Osteoblast (primary cell): Measurements from ENCODE around the gene DTX1. TPM values are rescaled to one million over a fixed set of nuclear protein-coding genes. Genes with fewer than 3 reads are reported as not detected.

Experiments used
- DNase-seq: peaks from one replicate; pipeline ENCODE4 v3.0.0; 2011; ENCODE audit warnings: low spot score, mixed read lengths; ENCODE audit not compliant: insufficient read length; ENCODE audit errors: missing footprints
- H2AFZ ChIP-seq: 2 replicates; pipeline ENCODE4 v1.6.0; 2011; ENCODE audit warnings: mild to moderate bottlenecking, low read length
- H3K27ac ChIP-seq: 2 replicates; pipeline ENCODE4 v1.5.1; 2011; ENCODE audit warnings: mild to moderate bottlenecking, low read depth, low read length, moderate library complexity
- H3K27me3 ChIP-seq: 2 replicates; pipeline ENCODE4 v1.6.0; 2012; ENCODE audit warnings: mild to moderate bottlenecking, control low read depth, inconsistent platforms, low read length, moderate library complexity; ENCODE audit not compliant: insufficient read depth
- H3K36me3 ChIP-seq: 2 replicates; pipeline ENCODE4 v1.5.1; 2011; ENCODE audit warnings: mild to moderate bottlenecking, low read length, control low read depth, moderate library complexity; ENCODE audit not compliant: insufficient read depth
- H3K4me1 ChIP-seq: 2 replicates; pipeline ENCODE4 v1.5.1; 2011; ENCODE audit warnings: mild to moderate bottlenecking, low read length, control low read depth, moderate library complexity; ENCODE audit not compliant: insufficient read depth
- H3K4me2 ChIP-seq: 2 replicates; pipeline ENCODE4 v1.6.0; 2011; ENCODE audit warnings: mild to moderate bottlenecking, low read length; ENCODE audit not compliant: insufficient read depth
- H3K4me3 ChIP-seq: fragments of 200-600 bp; sonication (generic); 3 replicates; pipeline ENCODE4 v1.5.1; 2012; ENCODE audit warnings: mild to moderate bottlenecking, low read length, inconsistent platforms; ENCODE audit not compliant: insufficient read depth
- H3K79me2 ChIP-seq: 2 replicates; pipeline ENCODE4 v1.6.0; 2012; ENCODE audit warnings: mild to moderate bottlenecking, low read length, control low read depth, inconsistent platforms; ENCODE audit not compliant: insufficient read depth
- H3K9me3 ChIP-seq: 2 replicates; pipeline ENCODE4 v1.5.1; 2011; ENCODE audit warnings: low read depth, low read length, control low read depth
- H4K20me1 ChIP-seq: 2 replicates; pipeline ENCODE4 v1.6.0; 2012; ENCODE audit warnings: mild to moderate bottlenecking, low read length, control low read depth; ENCODE audit not compliant: insufficient read depth
- CTCF ChIP-seq: IDR thresholded peaks from 2 replicates; pipeline ENCODE4 v1.5.1; 2011; ENCODE audit warnings: mild to moderate bottlenecking, low read depth, low read length, moderate library complexity; ENCODE audit errors: extremely low read depth
- total RNA-seq: library from RNA; depleted of rRNA; stranded (reverse); fragments of >200 nt; gene quantifications from 2 replicates; pipeline ENCODE4 v1.2.3, GENCODE V29; 2012

Gene DTX1
- total RNA-seq, 1 donor, result under 0.01 TPM

DNA sequence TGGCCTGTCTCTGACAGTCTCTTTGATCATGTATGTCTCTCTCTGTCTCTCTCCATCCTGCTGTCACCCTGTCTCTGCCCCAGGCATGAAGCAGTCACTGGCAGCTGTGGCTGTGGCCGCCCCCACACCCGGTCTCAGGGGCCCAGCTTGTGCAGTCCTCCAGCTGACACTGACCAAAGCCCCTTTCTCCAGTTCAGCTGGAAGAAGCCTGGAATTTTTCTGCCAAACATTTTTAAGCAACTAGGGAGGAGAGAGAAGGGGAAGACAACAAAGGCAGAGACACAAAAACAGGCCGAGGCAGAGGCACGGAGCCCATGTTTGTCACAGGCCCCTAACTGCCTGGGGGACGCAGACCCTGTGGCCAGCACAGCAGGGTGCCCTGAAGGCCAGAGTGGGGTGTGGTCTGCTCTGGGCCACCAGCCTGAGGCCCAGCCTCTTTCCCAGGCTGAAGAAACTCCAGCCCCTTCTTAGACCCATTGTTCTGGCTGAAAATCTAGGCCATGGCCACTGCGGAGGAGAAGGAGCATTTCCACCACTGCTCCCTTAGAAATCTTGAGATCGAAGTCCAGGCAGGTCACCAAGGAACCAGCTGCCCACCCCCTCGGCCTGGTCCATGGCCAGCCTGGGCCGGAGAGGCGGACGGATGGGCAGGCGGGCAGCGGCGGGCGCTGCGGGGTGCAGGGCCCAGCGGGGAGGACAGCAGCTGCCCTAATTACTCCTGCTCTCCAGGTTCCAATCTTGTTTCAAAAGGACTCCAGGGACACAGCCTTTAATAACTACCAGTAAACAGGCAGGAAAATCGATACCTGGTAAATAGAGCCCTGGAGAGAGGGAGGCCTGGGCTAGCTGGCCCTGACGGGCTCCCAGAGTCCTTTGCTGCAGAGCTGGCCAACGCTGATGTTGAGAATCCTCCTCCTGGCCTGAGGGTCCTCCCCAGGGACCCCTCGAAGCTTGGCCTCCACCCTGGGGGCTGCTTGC lies 14.9 kb downstream of the DTX1 start:
- Histone ChIP-seq H3K4me1 (no peaks in the 10 kb centered on the region), H3K4me3 (no peak overlapping the region), H4K20me1 (no peaks in the 10 kb centered on the region), H3K27ac (no peak overlapping the region), H3K36me3 (no peaks in the 10 kb centered on the region), H3K9me3 (no peaks in the 10 kb centered on the region), H3K4me2 (no peak overlapping the region), H3K27me3 (no peaks in the 10 kb centered on the region), H3K79me2 (no peaks in the 10 kb centered on the region), H2AFZ (no peak overlapping the region)
- no peak for DNase-seq
- TF ChIP-seq CTCF, result no peak

DNA sequence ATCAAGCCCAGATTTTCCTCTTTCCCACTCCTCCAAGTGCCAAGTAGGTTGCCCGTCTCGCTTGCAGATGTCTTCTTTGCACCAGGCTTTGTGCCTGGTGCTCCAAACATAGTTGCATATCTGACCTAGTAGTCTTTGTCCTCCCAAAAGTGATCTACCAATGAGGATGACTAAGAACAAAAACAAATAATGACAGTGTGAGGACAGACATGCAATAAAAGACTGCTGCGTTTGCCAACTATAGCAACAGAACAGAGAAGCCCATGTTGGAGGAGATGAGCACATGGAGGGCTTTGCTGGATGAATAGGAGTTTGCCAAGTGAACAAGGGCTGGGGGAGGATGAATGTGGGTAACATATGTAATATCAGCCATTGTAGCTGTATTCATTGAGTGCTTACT lies 15.6 kb downstream of the DTX1 start:
- no peak for DNase-seq
- Histone ChIP-seq H3K9me3 (no peaks in the 10 kb centered on the region), H2AFZ (no peak overlapping the region), H3K27me3 (no peaks in the 10 kb centered on the region), H3K4me2 (no peak overlapping the region), H3K4me1 (no peaks in the 10 kb centered on the region), H3K27ac (no peak overlapping the region), H3K36me3 (no peaks in the 10 kb centered on the region), H3K4me3 (no peak overlapping the region), H4K20me1 (no peaks in the 10 kb centered on the region), H3K79me2 (no peaks in the 10 kb centered on the region)
- no peak for TF ChIP-seq CTCF

GRCh38 chr12:113073586-113073985 lies 17.1 kb downstream of the DTX1 start:
- H4K20me1 ChIP-seq, result no peaks in the 10 kb centered on the region
- H2AFZ ChIP-seq, result no peak overlapping the region
- no peak overlapping the region for H3K4me2 ChIP-seq

More at GRCh38 chr12:113073586-113073985, 17.1 kb downstream of the DTX1 start:
- TF ChIP-seq CTCF, result no peak
- DNase-seq, result no peak
- Histone ChIP-seq H3K27ac (no peak overlapping the region), H3K36me3 (no peaks in the 10 kb centered on the region), H3K79me2 (no peaks in the 10 kb centered on the region), H3K27me3 (no peaks in the 10 kb centered on the region), H3K4me3 (no peak overlapping the region), H3K9me3 (no peaks in the 10 kb centered on the region), H3K4me1 (no peaks in the 10 kb centered on the region)
